Heart left ventricle (tissue), 16 donors: ENCODE data around the gene MYBPC1. TPM values are rescaled to one million over a fixed set of nuclear protein-coding genes. Genes with fewer than 3 reads are reported as not detected.

Experiments
- ATAC-seq, 4 donors: fragments of 200-7000 bp; cut with Tn5 transposase; one replicate each; pipeline ENCODE4 v1.9.1; 2020 to 2022; ENCODE audit warnings: moderate library complexity in 4 of 4, mild to moderate bottlenecking in 3 of 4, moderate number of reproducible peaks in 1 of 4
- DNase-seq, 5 donors: peaks; one replicate each; pipeline ENCODE4 v3.0.0-alpha.2; 2020
- H3K27ac ChIP-seq, 12 donors: fragments of 200-600 bp; sonication (generic) in 4 of 12; one replicate each; pipeline versions ENCODE4 v1.5.0 to v1.8.0; 2016 to 2022; ENCODE audit warnings: mild to moderate bottlenecking in 2 of 12
- H3K27me3 ChIP-seq, 9 donors: fragments of 200-600 bp; sonication (generic) in 2 of 9; one replicate each; pipeline versions ENCODE4 v1.5.1 to v1.8.0; 2016 to 2022; ENCODE audit warnings: mild to moderate bottlenecking in 3 of 9
- H3K36me3 ChIP-seq, 9 donors: fragments of 200-600 bp; sonication (generic) in 2 of 9; one replicate each; pipeline versions ENCODE4 v1.5.0 to v1.8.0; 2018 to 2022; ENCODE audit warnings: mild to moderate bottlenecking in 2 of 9
- H3K4me1 ChIP-seq, 12 donors: fragments of 200-600 bp; sonication (generic) in 4 of 12; one replicate each; pipeline versions ENCODE4 v1.5.0 to v1.8.0; 2016 to 2022; ENCODE audit warnings: mild to moderate bottlenecking in 3 of 12
- H3K4me3 ChIP-seq, 12 donors: fragments of 200-600 bp; sonication (generic) in 4 of 12; one replicate each; pipeline versions ENCODE4 v1.5.0 to v1.8.0; 2017 to 2022; ENCODE audit warnings: mild to moderate bottlenecking in 9 of 12, moderate library complexity in 4 of 12
- H3K9me3 ChIP-seq, 12 donors: fragments of 200-600 bp; sonication (generic) in 4 of 12; one replicate each; pipeline versions ENCODE4 v1.5.0 to v1.8.0; 2016 to 2022; ENCODE audit warnings: mild to moderate bottlenecking in 1 of 12
- POLR2A ChIP-seq, 2 donors: fragments of 450-650 bp; IDR thresholded peaks; one replicate each; pipeline ENCODE4 v1.6.1; 2017; ENCODE audit warnings: antibody characterized with exemption in 2 of 2, mild to moderate bottlenecking in 2 of 2, moderate library complexity in 2 of 2
- WGBS, 4 donors: extraction: QIAGEN DNeasy Blood & Tissue Kit in 2 of 4; methylation state at CpG; one replicate each; pipeline versions ENCODE4 v1.1.5 to v1.1.7; 2013 to 2018; 5-methylcytosine and 5-hydroxymethylcytosine counted together
- intact Hi-C, 10 donors: fragments of 100-400 bp; cut with DNase I; formaldehyde crosslinking; loops; one replicate each; pipeline versions ENCODE4 v1.11.1 to v1.14.2; 2022
- polyA plus RNA-seq, 2 donors: library from polyadenylated mRNA; stranded (reverse); fragments of 200-250 nt; gene quantifications; one replicate each; pipeline ENCODE4 v1.2.3, GENCODE V29; 2013
- total RNA-seq, 9 donors: library from RNA; depleted of rRNA in 2 of 9; stranded (reverse); fragments of >200 nt in 2 of 9; fragmentation: NEBNext Ultra II Directional in 3 of 9; extraction: Animal tissue kit (Norgen Biotek cat#: 25700) in 3 of 9; gene quantifications; one replicate each; pipeline versions ENCODE4 v1.1.0 to v1.2.4, GENCODE V29; 2016 to 2023
- TF ChIP-seq, protein P1 (sequence below), 12 donors: fragments of 200-600 bp; sonication (generic) in 4 of 12; IDR thresholded peaks; one replicate each; pipeline versions ENCODE4 v1.5.0 to v1.8.0; 2018 to 2022; ENCODE audit warnings: antibody characterized with exemption in 12 of 12, mild to moderate bottlenecking in 5 of 12
- donor health status: ischemic (EF 13 %, LVEDD 7.1; RV severe dilation, severe dysfunction).
- donor health status: healthy with polysubstance abuse.
- donor health status: DM: no; HTN: yes; CAD: no.
- donor health status: DM: no; HTN: no; CAD: no.
- donor health status: ischemic (EF 25% LVEDD 6.9; RV normal size, moderate dysfunction).
- donor health status: ischemic (EF 25% LVEDD 5.7; RV mildly dilated, moderate dysfunction).
- donor health status: healthy.
- donor health status: DM: yes; HTN: yes; CAD: no.
- donor health status: ischemic (EF 35%, LVEDD 5.7; RV mildly dilated, moderate dysfunction).
- donor health status: nonischemic (EF 11% LVEDD 7.7; RV severe dilation, severe dysfunction).
- donor health status: DM: yes; HTN: yes; CAD: no.
- donor health status: PGD.
- donor health status: ischemic (EF 29% LVEDD 5.4; RV normal size, mild dysfunction).
- donor health status: nonischemic (EF 23%, LVEDD 6.1; RV moderate dilation, normal function).

MYBPC1 gene
- total and polyA plus RNA-seq, 11 donors: 0.04 to 3.5 (median 1.9) TPM

DNA sequence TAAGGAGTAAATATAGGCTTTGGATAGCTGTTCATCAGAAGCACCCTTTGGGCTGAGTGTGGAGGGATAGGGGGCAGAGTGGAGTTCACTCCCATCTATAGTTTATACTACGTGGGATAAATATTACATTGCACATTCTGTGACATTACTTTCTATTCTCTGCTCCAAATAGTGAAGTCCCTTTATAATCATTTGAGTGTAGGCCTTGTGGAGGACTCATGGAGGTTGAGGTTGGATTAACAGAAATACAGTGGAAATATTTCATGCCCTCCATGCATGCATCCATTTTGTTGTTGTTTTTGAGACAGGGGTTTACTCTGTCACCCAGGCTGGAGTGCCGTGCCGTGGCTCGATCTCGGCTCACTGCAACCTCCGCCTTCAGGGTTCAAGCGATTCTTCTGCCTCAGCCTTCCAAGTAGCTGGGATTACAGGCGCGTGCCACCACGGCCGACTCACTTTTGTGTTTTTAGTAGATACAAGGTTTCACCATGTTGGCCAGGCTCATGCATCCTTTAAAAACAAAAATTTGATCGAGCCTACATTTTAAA, 104.1 kb downstream of the MYBPC1 start:
- 52 to 70% (median 64%) methylated on average over 12 of the region's 12 CpGs for WGBS, 4 donors
- H3K27me3 ChIP-seq: no peaks in the 10 kb centered on the region
- intact Hi-C loops: loop anchor here in 2 of 10 donors (5.0 to 10.0 kb wide), 3 partner anchors 128 to 204 kb away; partner anchors contain the start of gene GNPTAB (in 1 of the 2)
- peaks cover 0 to 56% (median 28%) of the 10 kb centered on the region in 12 donors for H3K4me1 ChIP-seq
- H3K9me3 ChIP-seq: peaks cover 0 to 6% (median 0%) of the 10 kb centered on the region in 12 donors
- TF ChIP-seq POLR2A (IDR thresholded peaks at IDR 0.05): no peak
- TF ChIP-seq, protein P1, sequence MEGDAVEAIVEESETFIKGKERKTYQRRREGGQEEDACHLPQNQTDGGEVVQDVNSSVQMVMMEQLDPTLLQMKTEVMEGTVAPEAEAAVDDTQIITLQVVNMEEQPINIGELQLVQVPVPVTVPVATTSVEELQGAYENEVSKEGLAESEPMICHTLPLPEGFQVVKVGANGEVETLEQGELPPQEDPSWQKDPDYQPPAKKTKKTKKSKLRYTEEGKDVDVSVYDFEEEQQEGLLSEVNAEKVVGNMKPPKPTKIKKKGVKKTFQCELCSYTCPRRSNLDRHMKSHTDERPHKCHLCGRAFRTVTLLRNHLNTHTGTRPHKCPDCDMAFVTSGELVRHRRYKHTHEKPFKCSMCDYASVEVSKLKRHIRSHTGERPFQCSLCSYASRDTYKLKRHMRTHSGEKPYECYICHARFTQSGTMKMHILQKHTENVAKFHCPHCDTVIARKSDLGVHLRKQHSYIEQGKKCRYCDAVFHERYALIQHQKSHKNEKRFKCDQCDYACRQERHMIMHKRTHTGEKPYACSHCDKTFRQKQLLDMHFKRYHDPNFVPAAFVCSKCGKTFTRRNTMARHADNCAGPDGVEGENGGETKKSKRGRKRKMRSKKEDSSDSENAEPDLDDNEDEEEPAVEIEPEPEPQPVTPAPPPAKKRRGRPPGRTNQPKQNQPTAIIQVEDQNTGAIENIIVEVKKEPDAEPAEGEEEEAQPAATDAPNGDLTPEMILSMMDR (IDR thresholded peaks at IDR 0.05): peak in 4 of 12 donors; percentile 21 to 36 (median 30)
- ATAC-seq (peak in 1 of 4 donors; percentile 17), DNase-seq (peak in 1 of 5 donors; percentile 28)
- H3K36me3 ChIP-seq: no peaks in the 10 kb centered on the region
- peak overlapping the region; percentile 70 to 96 (median 90) for H3K4me3 ChIP-seq
- H3K27ac ChIP-seq: peak overlapping the region; percentile 86 to 98 (median 94)

DNA sequence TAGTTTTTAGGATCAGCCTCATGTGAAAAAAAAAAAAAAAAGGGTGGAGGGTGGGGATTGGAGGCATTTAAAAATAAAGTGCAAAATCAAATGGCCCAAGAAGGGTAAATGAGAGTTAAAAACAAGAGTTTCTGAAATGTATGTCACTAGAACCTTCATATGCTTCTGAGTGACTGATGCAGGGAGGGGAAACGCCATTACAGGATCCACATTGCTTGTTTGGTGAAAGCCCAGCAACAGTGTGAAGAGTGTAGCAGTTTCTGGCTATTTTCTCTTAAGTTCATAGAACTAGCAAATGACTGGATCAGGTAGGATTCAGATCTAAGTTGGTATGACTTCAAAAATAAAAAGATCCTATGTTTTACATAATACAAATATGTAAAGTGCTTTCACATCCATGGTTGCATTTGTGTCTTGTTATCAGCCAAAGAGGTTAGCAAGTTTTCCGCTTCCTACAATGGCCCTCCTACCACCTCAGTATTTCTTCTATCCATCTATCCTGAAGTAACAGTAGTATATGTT, 105.6 kb downstream of the MYBPC1 start:
- Histone ChIP-seq H3K27ac (peak overlapping the region in 8 of 12 donors; percentile 10 to 98 (median 91)), H3K9me3 (no peaks in the 10 kb centered on the region), H3K4me1 (peaks cover 0 to 56% (median 28%) of the 10 kb centered on the region in 12 donors), H3K27me3 (no peaks in the 10 kb centered on the region), H3K36me3 (no peaks in the 10 kb centered on the region), H3K4me3 (peak overlapping the region in 5 of 12 donors; percentile 70 to 96 (median 87))
- TF ChIP-seq, protein P1 (IDR thresholded peaks at IDR 0.05): no peak
- no peak for TF ChIP-seq POLR2A (IDR thresholded peaks at IDR 0.05)
- DNase-seq: no peak
- intact Hi-C loops: no loop called here
- 67 to 79% (median 69%) methylated on average over 2 of the region's 2 CpGs for WGBS, 4 donors
- ATAC-seq: no peak

DNA sequence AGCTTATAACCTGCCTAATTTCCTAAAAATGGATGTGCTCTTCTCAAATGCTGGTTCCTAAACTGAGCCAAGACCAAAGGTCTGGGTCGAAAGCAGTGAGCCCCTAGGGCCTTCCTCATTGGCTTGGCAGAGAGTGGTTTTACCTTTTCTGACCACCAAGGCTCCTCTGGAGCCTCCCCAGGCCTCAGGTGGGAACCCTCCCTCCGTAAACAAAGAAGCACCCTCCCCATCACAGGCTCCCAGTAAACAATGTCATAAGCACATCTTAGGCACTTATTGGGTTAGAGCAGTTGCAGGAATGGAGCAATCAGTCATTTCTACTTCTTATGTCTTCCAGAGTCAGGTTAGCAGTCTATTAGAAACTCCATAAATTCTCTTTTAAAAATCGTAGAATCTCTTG, 108.7 kb downstream of the MYBPC1 start:
- Histone ChIP-seq H3K27me3 (no peaks in the 10 kb centered on the region), H3K36me3 (no peaks in the 10 kb centered on the region), H3K4me1 (peaks cover 0 to 62% (median 33%) of the 10 kb centered on the region in 12 donors), H3K27ac (no peak overlapping the region), H3K9me3 (no peaks in the 10 kb centered on the region), H3K4me3 (no peak overlapping the region)
- intact Hi-C loops: no loop called here
- no peak for TF ChIP-seq POLR2A (IDR thresholded peaks at IDR 0.05)
- TF ChIP-seq, protein P1 (IDR thresholded peaks at IDR 0.05): no peak
- ATAC-seq (no peak), DNase-seq (no peak)
- WGBS, 4 donors: 74 to 88% (median 82%) methylated on average over 3 of the region's 3 CpGs

DNA sequence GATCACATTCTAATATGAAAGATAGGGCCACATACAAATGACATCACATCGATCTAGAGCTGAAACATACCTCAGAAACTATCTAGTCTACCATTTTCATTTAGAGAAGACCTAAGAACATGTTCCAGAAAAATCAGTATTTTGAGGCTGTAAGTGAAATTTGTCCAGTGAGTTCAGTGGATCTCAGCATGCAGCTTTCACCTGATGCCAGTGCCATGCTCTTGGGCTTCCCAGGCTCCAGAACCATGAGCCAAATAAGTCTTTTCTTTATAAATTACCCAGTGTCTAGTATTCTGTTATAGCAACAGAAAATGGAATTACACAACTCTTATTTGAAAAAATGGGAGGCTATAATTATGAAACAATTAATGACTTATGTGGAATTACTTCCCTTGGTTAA, 111.6 kb downstream of the MYBPC1 start:
- ATAC-seq (no peak), DNase-seq (no peak)
- H3K4me1 ChIP-seq: peaks cover 0 to 41% (median 18%) of the 10 kb centered on the region in 12 donors
- intact Hi-C loops: no loop called here
- H3K27me3 ChIP-seq: no peaks in the 10 kb centered on the region
- no peaks in the 10 kb centered on the region for H3K36me3 ChIP-seq
- H3K9me3 ChIP-seq: no peaks in the 10 kb centered on the region
- H3K27ac ChIP-seq: no peak overlapping the region
- 94 to 98% (median 96%) methylated on average over 1 of the region's 1 CpG for WGBS, 4 donors
- TF ChIP-seq, protein P1 (IDR thresholded peaks at IDR 0.05): no peak
- no peak for TF ChIP-seq POLR2A (IDR thresholded peaks at IDR 0.05)
- no peak overlapping the region for H3K4me3 ChIP-seq
